Activated CD4-positive, alpha-beta T cell treated with anti-CD3 and anti-CD28 coated beads, Interleukin-2, amount 50 U/mL, for 16 hours (primary cell): ENCODE results near the gene WDR48.

Experiments used
- DNase-seq: peaks from one replicate; pipeline ENCODE4 v3.0.0-alpha.2; 2020

WDR48 gene

GRCh38 chr3:39141171-39141995 lies 89.6 kb downstream of the WDR48 start:
- no peak for DNase-seq

- DNase-seq = no peak
Measured at GRCh38 chr3:39142067-39142466, 90.3 kb downstream of the WDR48 start.

- DNase-seq = no peak
Measured at GRCh38 chr3:39143051-39143885, 91.5 kb downstream of the WDR48 start.

- DNase-seq = no peak
Measured at GRCh38 chr3:39144095-39144747, 92.4 kb downstream of the WDR48 start.

- no peak for DNase-seq
Measured at GRCh38 chr3:39144748-39145380, 93.0 kb downstream of the WDR48 start.

GRCh38 chr3:39146083-39146501 lies 94.3 kb downstream of the WDR48 start:
- DNase-seq = no peak
